ENCODE measurements around the gene POLR2J3.
"Not testable (repeated sequence)": the region's sequence is repeated elsewhere in the genome, so short reads cannot be mapped to it uniquely, and the experiment has no call there.

Gene POLR2J3

DNA sequence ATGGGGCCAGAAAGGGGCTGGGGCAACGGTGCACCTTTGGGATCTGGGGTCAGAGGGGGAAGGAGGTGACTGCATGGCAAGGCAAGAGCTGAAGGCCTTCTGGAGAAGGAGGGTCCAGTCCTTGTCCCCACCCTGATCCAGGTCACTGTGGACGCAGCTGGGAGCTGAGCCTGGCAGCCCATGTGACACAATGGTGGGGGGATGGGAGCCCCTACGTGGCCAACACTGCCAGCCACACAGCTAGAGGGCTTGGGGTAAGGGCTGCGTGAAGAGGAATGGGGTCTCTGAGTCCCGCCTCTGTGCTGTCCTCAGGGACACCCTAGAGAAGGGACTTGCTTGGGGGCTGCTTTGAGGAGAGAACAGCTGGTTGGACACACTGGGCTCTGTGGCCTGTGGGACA is 9.3 kb upstream of the POLR2J3 start:
- not testable (repeated sequence) for H4K12ac ChIP-seq (ENCODE audit: low read depth, low read length); H2BK12ac ChIP-seq (ENCODE audit: low read length); H3K27me3 ChIP-seq (ENCODE audit: insufficient read depth, low read length); H2BK120ac ChIP-seq (ENCODE audit: insufficient read depth, low read length, poor library complexity); H3K79me2 ChIP-seq (ENCODE audit: control insufficient read depth, insufficient read depth, low read length, poor library complexity); H2AFZ ChIP-seq (ENCODE audit: insufficient read depth, low read length, poor library complexity); H4K8ac ChIP-seq (ENCODE audit: low read depth, low read length); DNase-seq; H4K91ac ChIP-seq (ENCODE audit: low read depth, low read length); H3K36me3 ChIP-seq (ENCODE audit: control insufficient read depth in 1 of 2, insufficient read depth in 2 of 2, low read length in 2 of 2); H3K27ac ChIP-seq (ENCODE audit: low read depth, low read length); H3K4me2 ChIP-seq (ENCODE audit: low read length); H2BK5ac ChIP-seq (ENCODE audit: low read depth, low read length, poor library complexity); H3K4me3 ChIP-seq (ENCODE audit: low read depth, low read length); H3K4ac ChIP-seq (ENCODE audit: low read depth, low read length); H3K79me1 ChIP-seq (ENCODE audit: low read length); H3K14ac ChIP-seq (ENCODE audit: low read length); H3K9me3 ChIP-seq (ENCODE audit: insufficient read depth, low read depth, low read length); H3K23ac ChIP-seq (ENCODE audit: low read length); H3K9ac ChIP-seq (ENCODE audit: low read length); H2AK5ac ChIP-seq (ENCODE audit: low read length); H3K18ac ChIP-seq (ENCODE audit: low read length); H3K4me1 ChIP-seq (ENCODE audit: control insufficient read depth in 1 of 2, insufficient read depth in 2 of 2, low read length in 2 of 2)
- WGBS (ENCODE audit: extremely low coverage, insufficient coverage, insufficient read length) = no CpG with 5 or more reads among the region's 5 CpGs

DNA sequence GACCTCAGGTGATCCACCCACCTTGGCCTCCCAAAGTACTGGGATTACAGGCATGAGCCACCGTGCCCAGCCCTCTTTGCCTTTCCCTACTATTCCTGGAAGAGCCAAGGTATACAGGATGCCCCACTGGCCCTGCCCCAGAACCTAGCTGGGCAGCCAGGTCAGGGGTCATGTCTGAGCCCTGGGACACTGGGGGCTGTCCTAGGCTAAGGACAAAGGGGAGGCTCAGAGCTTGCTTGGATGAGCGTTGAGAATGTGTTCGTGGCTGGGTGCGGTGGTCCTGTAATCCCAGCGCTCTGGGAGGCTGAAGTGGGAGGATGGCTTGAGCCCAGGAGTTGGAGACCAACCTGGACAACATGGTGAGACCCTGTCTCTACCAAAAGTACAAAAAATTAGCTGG is 6.1 kb upstream of the POLR2J3 start:
- not testable (repeated sequence) for H3K14ac ChIP-seq (ENCODE audit: low read length); H2BK5ac ChIP-seq (ENCODE audit: low read depth, low read length, poor library complexity); H3K9ac ChIP-seq (ENCODE audit: low read length); H2BK12ac ChIP-seq (ENCODE audit: low read length); H2BK120ac ChIP-seq (ENCODE audit: insufficient read depth, low read length, poor library complexity); H3K4me3 ChIP-seq (ENCODE audit: low read depth, low read length); H2AK5ac ChIP-seq (ENCODE audit: low read length); H3K4me2 ChIP-seq (ENCODE audit: low read length); DNase-seq; H3K4ac ChIP-seq (ENCODE audit: low read depth, low read length); H4K12ac ChIP-seq (ENCODE audit: low read depth, low read length); H3K36me3 ChIP-seq (ENCODE audit: control insufficient read depth in 1 of 2, insufficient read depth in 2 of 2, low read length in 2 of 2); H4K8ac ChIP-seq (ENCODE audit: low read depth, low read length); H3K27me3 ChIP-seq (ENCODE audit: insufficient read depth, low read length); H3K23ac ChIP-seq (ENCODE audit: low read length); H3K4me1 ChIP-seq (ENCODE audit: control insufficient read depth in 1 of 2, insufficient read depth in 2 of 2, low read length in 2 of 2); H3K9me3 ChIP-seq (ENCODE audit: insufficient read depth, low read depth, low read length); H3K79me2 ChIP-seq (ENCODE audit: control insufficient read depth, insufficient read depth, low read length, poor library complexity); H2AFZ ChIP-seq (ENCODE audit: insufficient read depth, low read length, poor library complexity); H3K27ac ChIP-seq (ENCODE audit: low read depth, low read length); H3K79me1 ChIP-seq (ENCODE audit: low read length); H4K91ac ChIP-seq (ENCODE audit: low read depth, low read length); H3K18ac ChIP-seq (ENCODE audit: low read length)
- no CpG with 5 or more reads among the region's 5 CpGs for WGBS (ENCODE audit: extremely low coverage, insufficient coverage, insufficient read length)

DNA sequence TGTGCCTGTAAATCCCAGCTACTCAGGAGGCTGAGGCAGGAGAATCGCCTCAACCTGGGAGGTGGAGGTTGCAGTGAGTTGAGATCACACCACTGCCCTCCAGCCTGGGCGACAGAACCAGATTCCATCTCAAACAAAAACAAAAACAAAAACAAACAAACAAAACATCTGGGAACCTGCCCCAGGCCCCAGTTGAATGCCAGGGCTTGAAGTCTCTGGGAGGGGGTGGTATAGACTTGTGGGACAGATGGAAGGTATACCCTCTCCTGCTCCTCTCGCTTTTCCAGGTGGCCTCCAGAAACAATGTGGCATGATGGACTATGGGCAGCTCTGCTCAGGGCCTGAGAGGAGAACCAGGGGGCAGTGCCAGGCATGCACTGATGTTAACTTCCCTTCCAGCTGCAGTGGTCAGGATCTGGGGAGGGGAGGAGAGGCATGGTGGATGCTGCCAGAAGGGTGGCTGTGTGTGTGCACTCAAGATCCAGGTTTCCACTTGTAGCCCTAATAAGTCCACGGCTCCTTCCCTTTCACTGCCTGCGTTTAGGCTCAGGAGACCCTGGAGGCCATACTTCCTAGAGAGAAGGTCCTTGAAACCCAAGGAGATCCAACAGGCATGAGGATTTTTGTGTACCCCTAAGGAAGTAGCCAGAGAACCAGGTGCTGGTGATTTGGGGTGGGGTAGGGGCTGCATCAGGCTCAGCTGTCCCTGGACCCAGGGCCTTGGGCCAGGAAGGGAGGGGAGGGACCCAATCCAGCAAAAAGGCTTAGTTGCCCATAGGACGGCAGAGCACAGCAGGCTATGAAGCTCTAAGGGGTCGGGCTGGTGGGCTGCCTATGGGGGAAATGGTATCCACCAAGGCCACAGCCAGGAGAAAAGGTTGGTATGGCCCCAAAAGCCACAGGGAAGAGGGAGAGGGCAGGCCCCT is 5.2 kb upstream of the POLR2J3 start:
- H3K23ac ChIP-seq (ENCODE audit: low read length); DNase-seq; H3K9me3 ChIP-seq (ENCODE audit: insufficient read depth, low read depth, low read length); H3K4me1 ChIP-seq (ENCODE audit: control insufficient read depth in 1 of 2, insufficient read depth in 2 of 2, low read length in 2 of 2); H4K91ac ChIP-seq (ENCODE audit: low read depth, low read length); H2BK5ac ChIP-seq (ENCODE audit: low read depth, low read length, poor library complexity); H2BK120ac ChIP-seq (ENCODE audit: insufficient read depth, low read length, poor library complexity); H3K27me3 ChIP-seq (ENCODE audit: insufficient read depth, low read length); H4K8ac ChIP-seq (ENCODE audit: low read depth, low read length); H4K12ac ChIP-seq (ENCODE audit: low read depth, low read length); H3K9ac ChIP-seq (ENCODE audit: low read length); H3K36me3 ChIP-seq (ENCODE audit: control insufficient read depth in 1 of 2, insufficient read depth in 2 of 2, low read length in 2 of 2); H3K4me2 ChIP-seq (ENCODE audit: low read length); H3K79me1 ChIP-seq (ENCODE audit: low read length); H3K4me3 ChIP-seq (ENCODE audit: low read depth, low read length); H2AK5ac ChIP-seq (ENCODE audit: low read length); H3K79me2 ChIP-seq (ENCODE audit: control insufficient read depth, insufficient read depth, low read length, poor library complexity); H2BK12ac ChIP-seq (ENCODE audit: low read length); H3K4ac ChIP-seq (ENCODE audit: low read depth, low read length); H3K18ac ChIP-seq (ENCODE audit: low read length); H2AFZ ChIP-seq (ENCODE audit: insufficient read depth, low read length, poor library complexity); H3K14ac ChIP-seq (ENCODE audit: low read length); H3K27ac ChIP-seq (ENCODE audit: low read depth, low read length): not testable (repeated sequence)
- WGBS (ENCODE audit: extremely low coverage, insufficient coverage, insufficient read length) = no CpG with 5 or more reads among the region's 7 CpGs

DNA sequence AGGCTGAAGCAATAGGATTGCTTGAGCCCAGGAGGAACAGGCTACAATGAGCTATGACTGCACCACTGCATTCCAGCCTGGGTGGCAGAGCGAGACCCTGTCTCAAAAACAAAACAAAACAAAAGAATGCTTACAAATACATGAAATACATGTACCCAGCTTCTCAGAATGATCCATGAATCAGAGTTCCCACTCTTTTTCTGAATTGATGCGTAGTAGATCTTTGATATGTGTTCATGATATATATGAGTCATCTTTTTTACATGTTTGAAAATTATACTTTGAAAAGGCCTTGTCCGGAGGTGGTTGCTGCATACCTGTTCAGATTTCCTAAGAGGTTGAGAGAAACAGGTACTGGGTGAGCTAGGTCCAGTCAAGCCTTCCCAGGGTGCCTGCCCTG is 4.0 kb upstream of the POLR2J3 start:
- not testable (repeated sequence) for H3K23ac ChIP-seq (ENCODE audit: low read length); H2BK12ac ChIP-seq (ENCODE audit: low read length); H2AK5ac ChIP-seq (ENCODE audit: low read length); H2BK5ac ChIP-seq (ENCODE audit: low read depth, low read length, poor library complexity); DNase-seq; H3K4me1 ChIP-seq (ENCODE audit: control insufficient read depth in 1 of 2, insufficient read depth in 2 of 2, low read length in 2 of 2); H3K27ac ChIP-seq (ENCODE audit: low read depth, low read length); H3K27me3 ChIP-seq (ENCODE audit: insufficient read depth, low read length); H3K79me1 ChIP-seq (ENCODE audit: low read length); H3K9ac ChIP-seq (ENCODE audit: low read length); H3K4me3 ChIP-seq (ENCODE audit: low read depth, low read length); H4K91ac ChIP-seq (ENCODE audit: low read depth, low read length); H4K12ac ChIP-seq (ENCODE audit: low read depth, low read length); H2AFZ ChIP-seq (ENCODE audit: insufficient read depth, low read length, poor library complexity); H3K9me3 ChIP-seq (ENCODE audit: insufficient read depth, low read depth, low read length); H3K18ac ChIP-seq (ENCODE audit: low read length); H3K79me2 ChIP-seq (ENCODE audit: control insufficient read depth, insufficient read depth, low read length, poor library complexity); H3K36me3 ChIP-seq (ENCODE audit: control insufficient read depth in 1 of 2, insufficient read depth in 2 of 2, low read length in 2 of 2); H3K4me2 ChIP-seq (ENCODE audit: low read length); H3K14ac ChIP-seq (ENCODE audit: low read length); H2BK120ac ChIP-seq (ENCODE audit: insufficient read depth, low read length, poor library complexity); H4K8ac ChIP-seq (ENCODE audit: low read depth, low read length); H3K4ac ChIP-seq (ENCODE audit: low read depth, low read length)
- no CpG with 5 or more reads among the region's 3 CpGs for WGBS (ENCODE audit: extremely low coverage, insufficient coverage, insufficient read length)

Data from trophoblast cell (in vitro differentiated cells and primary cell).